ENCODE measurements around the gene TEAD1.
A peak's percentile ranks its signal among the peaks of the same experiment; 100 is the strongest.

The TEAD1 gene

DNA sequence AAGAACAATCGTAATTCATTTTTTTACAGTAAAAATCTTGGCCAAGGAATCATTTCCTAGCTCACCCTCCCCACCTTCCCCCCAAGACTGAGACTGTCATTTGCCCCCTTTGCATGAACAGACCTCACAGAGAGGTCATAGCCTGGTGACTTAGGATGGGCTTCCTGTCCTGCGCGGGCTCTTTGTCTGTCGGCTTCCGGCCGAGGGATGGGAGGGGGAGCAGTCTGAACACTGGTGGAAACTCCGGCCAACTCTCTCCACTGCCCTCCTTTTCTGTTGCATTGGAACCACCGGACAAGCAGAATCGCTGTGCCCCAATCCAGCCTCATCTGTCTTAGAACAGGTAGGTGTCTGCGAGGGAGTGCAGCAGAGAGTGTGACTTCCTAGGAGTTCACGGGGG lies 41.7 kb downstream of the TEAD1 start:
- no peak for DNase-seq

DNA sequence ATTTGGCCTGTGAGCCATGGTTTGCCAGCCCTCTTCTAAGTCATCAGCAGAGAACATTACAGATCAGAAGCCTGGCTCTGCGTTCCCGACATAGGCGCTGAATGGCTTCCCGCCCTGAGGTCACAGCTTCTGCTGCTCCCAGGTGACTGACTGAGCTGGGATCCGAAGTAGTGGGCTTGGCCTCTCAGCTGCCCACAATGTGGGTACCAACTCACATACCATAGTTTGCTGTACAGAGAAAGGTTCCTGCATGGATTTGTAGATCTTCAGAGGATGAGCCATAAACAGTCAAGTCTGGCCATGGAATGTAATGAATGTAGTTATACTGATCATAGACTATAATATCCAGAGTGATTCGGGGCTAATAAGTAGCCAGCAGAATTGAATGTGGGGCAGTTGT lies 42.6 kb downstream of the TEAD1 start:
- DNase-seq, result no peak

GRCh38 chr11:12717851-12718291 lies 43.6 kb downstream of the TEAD1 start:
- DNase-seq, result peak; percentile 23

- no peak for DNase-seq
Observed at GRCh38 chr11:12719221-12719620, 45.0 kb downstream of the TEAD1 start.

- DNase-seq, result no peak
Observed at GRCh38 chr11:12721816-12722604, 47.8 kb downstream of the TEAD1 start.

DNA sequence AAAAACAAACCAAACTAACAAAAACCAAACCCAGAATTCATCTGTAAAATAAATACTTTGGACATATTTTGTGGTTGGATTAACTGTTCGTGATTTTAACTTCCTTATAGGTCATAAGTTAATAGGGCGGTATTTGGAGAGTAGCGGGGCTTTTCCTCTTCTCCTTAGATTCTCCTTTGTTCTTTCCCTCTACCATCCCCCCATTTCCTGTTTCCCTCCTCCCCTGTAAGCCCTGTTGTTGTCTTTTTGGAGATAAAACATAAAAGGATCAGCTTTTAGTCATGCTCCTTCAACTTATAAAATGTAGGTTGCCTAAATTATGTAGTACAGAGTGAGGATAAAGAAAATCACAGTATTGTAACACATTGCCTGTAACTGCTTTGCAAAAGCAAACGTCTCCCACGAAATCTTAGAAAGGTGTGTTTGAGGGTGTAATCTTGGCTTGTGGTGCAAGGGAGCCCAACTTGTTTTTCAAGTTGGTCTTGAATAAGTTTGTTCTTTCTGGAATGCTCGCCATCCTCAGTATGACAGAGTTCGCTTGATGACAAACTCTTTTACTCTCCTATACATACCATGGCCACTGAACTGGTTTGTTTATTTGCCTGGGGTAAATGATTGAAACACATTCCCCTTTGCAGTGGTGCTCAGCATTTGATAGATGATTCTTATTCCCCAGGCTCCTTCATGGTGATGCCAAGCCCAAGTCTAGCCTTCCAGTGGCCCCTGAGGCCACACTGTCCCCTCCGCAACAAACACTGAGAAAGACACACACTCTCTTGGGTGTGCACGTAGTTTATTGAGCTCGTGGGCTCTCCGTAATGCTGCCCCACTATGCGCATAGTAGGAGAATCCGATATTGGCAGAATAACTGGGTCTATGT lies 49.4 kb downstream of the TEAD1 start:
- no peak for DNase-seq

DNA sequence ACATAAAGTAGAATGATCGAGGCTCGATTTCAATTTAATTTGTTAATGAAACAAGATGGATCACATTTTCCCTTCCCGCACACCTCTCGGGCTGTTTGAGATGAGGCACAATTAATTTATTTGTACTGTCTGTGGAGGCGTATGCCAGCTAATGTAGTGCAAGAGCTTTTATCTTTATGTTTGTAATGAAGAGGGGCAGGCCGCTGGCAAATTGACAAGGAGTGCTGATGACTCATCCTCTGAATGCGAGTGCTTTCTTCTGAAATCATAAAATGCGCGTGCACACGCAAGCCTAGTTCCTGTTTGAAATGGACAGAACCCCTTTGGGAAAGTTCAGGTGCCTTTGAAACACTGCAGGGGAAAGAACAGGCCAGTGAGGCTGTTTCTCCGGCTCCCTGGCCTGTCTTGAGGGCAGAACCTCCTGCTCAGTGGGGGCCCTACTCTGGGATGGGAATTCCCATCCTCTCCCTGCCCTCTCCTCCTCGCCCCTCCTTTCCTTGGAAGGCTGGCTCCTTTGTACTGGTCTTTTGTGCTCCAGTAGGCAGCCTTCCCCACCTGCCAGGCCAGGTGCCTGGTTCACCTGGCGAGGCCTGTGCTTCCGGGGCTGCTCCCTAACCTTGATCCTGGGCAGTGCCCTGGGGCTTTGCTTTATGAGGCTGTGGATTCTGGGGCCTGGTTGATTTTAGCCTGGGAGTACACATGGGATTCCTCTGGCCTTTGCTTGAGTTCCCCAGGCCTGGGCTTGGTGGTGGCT lies 50.3 kb downstream of the TEAD1 start:
- no peak for DNase-seq

GRCh38 chr11:12725055-12725862 lies 51.0 kb downstream of the TEAD1 start:
- DNase-seq, result no peak

DNA sequence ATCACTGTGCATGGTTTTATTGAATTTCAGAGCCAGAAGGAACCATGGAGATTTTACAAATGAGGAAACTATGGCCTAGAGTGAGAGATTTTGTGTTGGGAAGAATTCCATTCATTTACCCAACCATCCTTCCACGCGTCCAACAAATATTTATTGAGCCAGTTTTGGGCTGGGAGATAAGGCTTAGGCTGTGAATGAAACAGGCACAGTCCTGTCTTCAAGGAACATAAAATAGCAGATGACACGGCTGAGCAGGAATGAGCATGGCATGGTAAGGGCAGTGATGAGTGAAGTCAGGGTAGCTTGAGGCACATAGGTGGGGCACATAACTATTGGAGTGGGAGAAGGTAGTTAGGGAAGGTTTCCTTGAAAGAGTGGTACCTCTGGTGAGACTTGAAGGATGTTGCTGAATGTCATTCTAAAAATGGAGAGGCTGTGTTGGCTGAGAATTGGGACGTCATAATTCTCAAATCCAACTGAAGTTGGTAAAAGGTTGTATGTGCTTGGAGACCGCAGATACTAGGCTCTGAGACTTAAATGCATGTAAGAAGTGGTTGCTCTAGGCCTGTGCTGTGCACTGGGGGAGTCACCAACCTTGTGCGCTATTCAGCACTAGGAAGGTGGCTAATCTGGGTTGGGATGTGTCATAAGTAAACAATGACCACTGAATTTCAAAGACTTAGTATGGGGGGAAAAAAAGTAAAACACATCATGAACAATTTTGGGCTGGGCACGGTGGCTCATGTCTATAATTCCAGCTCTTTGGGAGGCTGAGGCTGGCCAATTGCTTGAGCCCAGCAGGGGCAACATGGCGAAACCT lies 51.9 kb downstream of the TEAD1 start:
- no peak for DNase-seq

- no peak for DNase-seq
Observed at GRCh38 chr11:12727563-12728211, 53.5 kb downstream of the TEAD1 start.

GRCh38 chr11:12728417-12728816 lies 54.2 kb downstream of the TEAD1 start:
- no peak for DNase-seq

- no peak for DNase-seq
Observed at GRCh38 chr11:12729941-12730340, 55.7 kb downstream of the TEAD1 start.

- no peak for DNase-seq
Observed at GRCh38 chr11:12731841-12732336, 57.7 kb downstream of the TEAD1 start.

- no peak for DNase-seq
Observed at GRCh38 chr11:12733091-12733490, 58.9 kb downstream of the TEAD1 start.

GRCh38 chr11:12734625-12735024 lies 60.4 kb downstream of the TEAD1 start:
- DNase-seq, result no peak

DNA sequence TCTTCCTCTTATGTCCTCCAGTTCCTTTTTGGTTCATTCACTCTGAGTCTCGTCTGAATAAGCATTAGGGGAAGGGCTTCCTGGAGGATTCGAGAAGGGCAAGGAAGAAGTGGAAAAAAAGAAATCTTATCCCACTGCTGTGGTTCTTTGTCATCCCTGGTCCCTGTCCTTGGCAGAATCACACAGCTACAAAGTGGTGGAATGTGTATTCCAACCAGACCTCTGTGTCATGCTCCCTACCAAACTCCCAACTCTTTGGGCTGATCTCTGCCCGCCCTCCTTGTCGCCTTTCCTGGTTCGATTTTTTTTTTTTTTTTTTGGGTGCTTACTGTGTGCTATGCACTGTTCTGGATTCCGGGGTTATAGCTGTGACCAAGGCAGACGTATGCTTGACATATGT lies 61.0 kb downstream of the TEAD1 start:
- no peak for DNase-seq

GRCh38 chr11:12737024-12737423 lies 62.8 kb downstream of the TEAD1 start:
- no peak for DNase-seq

GRCh38 chr11:12741671-12742216 lies 67.5 kb downstream of the TEAD1 start:
- no peak for DNase-seq

GRCh38 chr11:12743834-12744449 lies 69.7 kb downstream of the TEAD1 start:
- DNase-seq, result no peak

All from CD4-positive, alpha-beta T cell treated with Interleukin-4 for 4 hours (primary cell).